Measurements from ENCODE around the gene WWC2. TPM values are rescaled to one million over a fixed set of nuclear protein-coding genes. Genes with fewer than 3 reads are reported as not detected.

Gene WWC2
- total and polyA plus RNA-seq, 2 experiments from 2014 or later, result 19.3 to 24.7 TPM

- DNase-seq (ENCODE audit: low spot score), result peak; percentile 40
- TF ChIP-seq EZH2 (IDR thresholded peaks at IDR 0.05; ENCODE audit: borderline replicate concordance) (no peak), EZH2phosphoT487 (IDR thresholded peaks at IDR 0.05; ENCODE audit: low read depth, severe bottlenecking, unreplicated experiment) (no peak), CTCF (IDR thresholded peaks at IDR 0.05; ENCODE audit: poor library complexity) (no peak)
- peak overlapping the region; percentile 46 for H3K4me2 ChIP-seq
These were observed 4.5 kb upstream of the WWC2 start for GRCh38 chr4:183094393-183095198.

GRCh38 chr4:183095199-183095512 is 3.9 kb upstream of the WWC2 start:
- Histone ChIP-seq H3K36me3 (replicated peaks; ENCODE audit: insufficient read depth, low read depth) (no peaks in the 10 kb centered on the region), H3K4me2 (peak overlapping the region; percentile 46), H3K27ac (no peak overlapping the region), H3K9me3 (ENCODE audit: low read depth) (no peaks in the 10 kb centered on the region), H3K4me3 (no peak overlapping the region), H4K20me1 (ENCODE audit: insufficient read depth, poor library complexity, severe bottlenecking) (no peaks in the 10 kb centered on the region), H2AFZ (no peak overlapping the region), H3K4me1 (ENCODE audit: insufficient read depth) (peaks cover 3% of the 10 kb centered on the region), H3K79me2 (peaks cover 5% of the 10 kb centered on the region), H3K9me2 (replicated peaks; ENCODE audit: insufficient read depth) (no peaks in the 10 kb centered on the region), H3K27me3 (no peaks in the 10 kb centered on the region)
- WGBS (ENCODE audit: low lambda C conversion rate, missing lambda C conversion rate), result 50% methylated on average over 1 of the region's 1 CpG
- DNase-seq (ENCODE audit: low spot score), result no peak
- no peak for TF ChIP-seq CTCF (IDR thresholded peaks at IDR 0.05; ENCODE audit: poor library complexity)
- no peak for TF ChIP-seq EZH2phosphoT487 (IDR thresholded peaks at IDR 0.05; ENCODE audit: low read depth, severe bottlenecking, unreplicated experiment)
- TF ChIP-seq EZH2 (IDR thresholded peaks at IDR 0.05; ENCODE audit: borderline replicate concordance), result no peak

More at GRCh38 chr4:183094393-183095198, 4.5 kb upstream of the WWC2 start:
- no peak overlapping the region for H2AFZ ChIP-seq
- no peak overlapping the region for H3K27ac ChIP-seq
- no peaks in the 10 kb centered on the region for H3K9me3 ChIP-seq (ENCODE audit: low read depth)
- no peaks in the 10 kb centered on the region for H3K79me2 ChIP-seq
- no peak overlapping the region for H3K4me3 ChIP-seq
- 53% methylated on average over 6 of the region's 6 CpGs for WGBS (ENCODE audit: low lambda C conversion rate, missing lambda C conversion rate)
- H3K27me3 ChIP-seq, result no peaks in the 10 kb centered on the region
- no peaks in the 10 kb centered on the region for H4K20me1 ChIP-seq (ENCODE audit: insufficient read depth, poor library complexity, severe bottlenecking)
- no peaks in the 10 kb centered on the region for H3K36me3 ChIP-seq (replicated peaks; ENCODE audit: insufficient read depth, low read depth)
- H3K4me1 ChIP-seq (ENCODE audit: insufficient read depth), result peaks cover 3% of the 10 kb centered on the region
- H3K9me2 ChIP-seq (replicated peaks; ENCODE audit: insufficient read depth), result no peaks in the 10 kb centered on the region

- Histone ChIP-seq H3K36me3 (replicated peaks; ENCODE audit: insufficient read depth, low read depth) (no peaks in the 10 kb centered on the region), H3K9me2 (replicated peaks; ENCODE audit: insufficient read depth) (no peaks in the 10 kb centered on the region), H3K4me1 (ENCODE audit: insufficient read depth) (peaks cover 3% of the 10 kb centered on the region), H3K79me2 (peaks cover 11% of the 10 kb centered on the region), H3K9me3 (ENCODE audit: low read depth) (no peaks in the 10 kb centered on the region), H3K4me2 (peak overlapping the region; percentile 88), H3K27ac (no peak overlapping the region), H2AFZ (no peak overlapping the region), H3K4me3 (no peak overlapping the region), H4K20me1 (ENCODE audit: insufficient read depth, poor library complexity, severe bottlenecking) (peaks cover 6% of the 10 kb centered on the region), H3K27me3 (no peaks in the 10 kb centered on the region)
- WGBS (ENCODE audit: low lambda C conversion rate, missing lambda C conversion rate), result 69% methylated on average over 15 of the region's 15 CpGs
- DNase-seq (ENCODE audit: low spot score), result no peak
- TF ChIP-seq EZH2 (IDR thresholded peaks at IDR 0.05; ENCODE audit: borderline replicate concordance), result no peak
- TF ChIP-seq CTCF (IDR thresholded peaks at IDR 0.05; ENCODE audit: poor library complexity), result no peak
- TF ChIP-seq EZH2phosphoT487 (IDR thresholded peaks at IDR 0.05; ENCODE audit: low read depth, severe bottlenecking, unreplicated experiment), result no peak
These were observed 2.6 kb upstream of the WWC2 start for GRCh38 chr4:183096276-183096965.
